ENCODE measurements around the gene KIF27. TPM values are rescaled to one million over a fixed set of nuclear protein-coding genes. Genes with fewer than 3 reads are reported as not detected.

The KIF27 gene
- total and polyA plus RNA-seq, 12 donors, result 0.57 to 6.3 (median 2.9) TPM

GRCh38 chr9:83966209-83966582 is 45.0 kb upstream of the KIF27 start:
- H3K36me3 ChIP-seq, result peaks cover 0 to 54% (median 37%) of the 10 kb centered on the region in 9 donors

GRCh38 chr9:83965350-83966208 is 44.3 kb upstream of the KIF27 start:
- Histone ChIP-seq H3K4me3 (no peak overlapping the region), H3K4me1 (peaks cover 0 to 5% (median 0%) of the 10 kb centered on the region in 9 donors), H3K9me3 (no peaks in the 10 kb centered on the region), H3K27me3 (no peaks in the 10 kb centered on the region), H3K36me3 (peaks cover 0 to 48% (median 30%) of the 10 kb centered on the region in 9 donors), H3K27ac (peak overlapping the region in 1 of 10 donors; percentile 10)
- DNase-seq, result no peak
- TF ChIP-seq CTCF (IDR thresholded peaks at IDR 0.05), result no peak
- peak; percentile 23 to 65 (median 40) for ATAC-seq
- intact Hi-C loops (cut with DNase I), result no loop called here
- 65 to 68% methylated on average over 11 of the region's 11 CpGs for WGBS, 2 donors

More at GRCh38 chr9:83966209-83966582, 45.0 kb upstream of the KIF27 start:
- ATAC-seq (peak in 6 of 8 donors; percentile 12 to 41 (median 32)), DNase-seq (no peak)
- H3K4me3 ChIP-seq, result no peak overlapping the region
- H3K27ac ChIP-seq, result peak overlapping the region in 1 of 10 donors; percentile 10
- H3K9me3 ChIP-seq, result no peaks in the 10 kb centered on the region
- H3K4me1 ChIP-seq, result peaks cover 0 to 5% (median 0%) of the 10 kb centered on the region in 9 donors
- no peaks in the 10 kb centered on the region for H3K27me3 ChIP-seq
- TF ChIP-seq CTCF (IDR thresholded peaks at IDR 0.05), result no peak
- intact Hi-C loops (cut with DNase I), result no loop called here
- WGBS, 2 donors, result 85 to 89% methylated on average over 8 of the region's 8 CpGs

- intact Hi-C loops (cut with DNase I), result no loop called here
- Histone ChIP-seq H3K36me3 (peaks cover 0 to 42% (median 24%) of the 10 kb centered on the region in 9 donors), H3K27me3 (no peaks in the 10 kb centered on the region), H3K27ac (no peak overlapping the region), H3K4me1 (peaks cover 0 to 5% (median 0%) of the 10 kb centered on the region in 9 donors), H3K9me3 (no peaks in the 10 kb centered on the region), H3K4me3 (no peak overlapping the region)
- DNase-seq, result no peak
- ATAC-seq, result peak in 2 of 8 donors; percentile 16 to 20
- 57 to 60% methylated on average over 2 of the region's 2 CpGs for WGBS, 2 donors
- TF ChIP-seq CTCF (IDR thresholded peaks at IDR 0.05), result no peak
Measured at GRCh38 chr9:83964973-83965349, 43.7 kb upstream of the KIF27 start.

GRCh38 chr9:83962165-83962564 is 40.9 kb upstream of the KIF27 start:
- TF ChIP-seq CTCF (IDR thresholded peaks at IDR 0.05), result no peak
- no peak for DNase-seq
- Histone ChIP-seq H3K9me3 (no peaks in the 10 kb centered on the region), H3K36me3 (peaks cover 0 to 14% (median 2%) of the 10 kb centered on the region in 9 donors), H3K27ac (no peak overlapping the region), H3K27me3 (no peaks in the 10 kb centered on the region), H3K4me1 (peaks cover 0 to 9% (median 3%) of the 10 kb centered on the region in 9 donors), H3K4me3 (no peak overlapping the region)
- intact Hi-C loops (cut with DNase I), result no loop called here
- WGBS, 2 donors, result 51 to 60% methylated on average over 3 of the region's 3 CpGs
- no peak for ATAC-seq

All from heart right ventricle (tissue), 16 donors.